CD4-positive, alpha-beta T cell treated with Interleukin-10 for 1 hour (primary cell): Measurements from ENCODE around the gene LCN1.

ENCODE experiments used
- DNase-seq: peaks from one replicate; pipeline ENCODE4 v3.0.0-alpha.2; 2020

LCN1 gene

DNA sequence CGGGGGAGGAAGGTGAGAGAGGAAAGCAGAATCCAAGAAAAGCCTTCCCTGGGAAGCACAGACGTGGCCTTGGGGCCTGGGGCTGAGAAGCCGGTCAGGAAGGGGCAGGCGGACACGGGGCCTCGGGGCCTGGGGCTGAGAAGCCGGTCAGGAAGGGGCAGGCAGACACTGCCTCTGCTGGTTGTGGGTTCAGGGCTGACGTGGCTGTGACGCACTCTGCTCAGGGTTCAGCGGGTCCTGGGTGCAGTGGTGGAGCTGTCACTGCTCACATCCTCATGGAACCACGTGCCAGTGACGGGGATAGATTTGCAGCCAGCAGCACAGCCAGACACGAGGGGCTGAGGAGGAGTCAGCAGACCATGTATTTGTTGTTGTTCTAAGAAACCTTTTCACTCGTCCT is 53.1 kb downstream of the LCN1 start:
- DNase-seq, result no peak

DNA sequence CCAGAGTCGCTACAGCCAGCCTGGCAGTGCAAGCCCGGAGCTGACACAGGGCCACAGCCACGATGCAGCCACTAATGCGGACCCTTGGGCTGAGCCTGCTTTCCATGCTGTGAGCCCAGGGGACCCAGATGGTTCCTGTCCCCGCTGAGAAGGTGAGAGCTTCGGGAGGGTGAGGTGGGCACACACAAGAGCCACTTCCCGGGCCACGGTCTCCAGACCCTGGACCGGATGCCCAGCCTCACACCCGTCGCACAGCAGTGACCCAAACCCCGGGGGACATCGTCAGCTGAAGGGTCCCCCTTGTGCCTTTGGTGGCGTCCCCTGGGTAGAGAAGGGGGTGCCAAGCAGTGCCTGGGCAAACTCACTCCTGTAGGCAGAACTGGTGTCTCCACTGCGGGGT is 53.7 kb downstream of the LCN1 start:
- DNase-seq, result no peak
